HG03280 (cell line): Measurements from ENCODE around the gene FBN2.
A peak's percentile ranks its signal among the peaks of the same experiment; 100 is the strongest.
"Not testable (repeated sequence)": the region's sequence is repeated elsewhere in the genome, so short reads cannot be mapped to it uniquely, and the experiment has no call there.

ENCODE experiments used
- ATAC-seq: cut with Tn5 transposase; IDR thresholded peaks from one replicate; pipeline ENCODE4 v1.9.1; 2021; ENCODE audit warnings: mild to moderate bottlenecking, moderate library complexity; ENCODE audit not compliant: unreplicated experiment

FBN2 gene

DNA sequence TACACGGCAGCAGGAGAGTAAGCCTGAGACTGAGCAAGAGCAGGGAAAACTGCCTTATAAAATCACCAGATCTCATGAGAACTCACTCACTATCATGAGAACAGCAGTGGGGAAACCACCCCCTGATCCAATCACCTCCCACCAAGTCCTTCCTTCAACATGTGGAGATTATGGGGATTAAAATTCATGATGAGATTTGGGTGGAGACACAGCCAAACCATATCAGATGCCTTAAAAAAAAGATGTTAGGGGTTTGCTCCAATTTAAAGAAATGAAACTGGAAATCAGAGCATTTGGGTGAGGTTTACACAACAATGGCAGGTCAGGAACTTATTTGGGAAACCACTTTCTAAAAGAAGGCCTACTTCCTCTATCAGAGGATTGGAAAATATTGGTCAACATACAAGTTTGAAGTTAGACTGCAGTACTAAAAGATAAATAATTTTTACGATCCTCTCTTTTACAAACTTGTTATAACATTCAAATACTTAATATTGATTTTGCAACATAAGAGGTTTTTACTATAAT lies 105.1 kb downstream of the FBN2 start:
- ATAC-seq, result no peak

DNA sequence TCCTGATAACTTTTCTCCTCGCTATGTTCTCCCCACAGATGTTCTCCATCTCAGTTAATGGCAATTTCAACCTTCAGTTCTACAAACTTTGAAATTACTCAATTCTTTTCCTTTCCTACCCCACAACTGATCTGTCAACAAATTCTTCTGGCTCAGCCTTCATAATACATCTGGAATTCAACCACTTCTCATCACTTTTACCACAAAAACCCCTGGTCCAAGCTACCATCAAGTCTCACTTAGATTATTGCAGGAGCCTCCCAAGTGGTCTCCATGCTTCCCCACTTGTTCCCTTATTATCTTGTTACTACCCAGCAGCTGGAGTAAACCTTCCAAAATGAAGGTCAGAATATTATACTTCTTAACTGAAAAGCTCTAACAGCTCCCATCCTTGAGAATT lies 110.1 kb downstream of the FBN2 start:
- no peak for ATAC-seq

DNA sequence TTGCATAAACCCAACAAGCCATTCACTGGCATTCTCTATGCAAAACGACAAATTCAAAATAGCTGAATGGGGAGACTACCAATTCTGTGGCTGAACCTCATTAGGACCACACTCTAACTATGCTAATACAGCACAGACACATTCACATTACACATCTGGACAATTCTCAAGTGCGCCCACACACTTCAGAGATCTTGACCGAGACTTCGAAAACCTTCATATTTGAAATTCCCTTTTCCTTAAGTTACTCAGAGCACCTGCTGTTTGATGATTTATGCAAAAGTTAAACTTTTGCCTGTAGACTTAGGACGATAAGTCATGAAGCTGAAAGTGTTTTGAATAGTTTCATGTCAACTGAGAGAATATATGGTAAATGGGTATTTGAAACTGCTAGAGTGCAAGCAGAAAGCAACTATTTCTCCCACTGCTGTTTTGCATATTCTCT lies 111.9 kb downstream of the FBN2 start:
- ATAC-seq, result peak; percentile 97

DNA sequence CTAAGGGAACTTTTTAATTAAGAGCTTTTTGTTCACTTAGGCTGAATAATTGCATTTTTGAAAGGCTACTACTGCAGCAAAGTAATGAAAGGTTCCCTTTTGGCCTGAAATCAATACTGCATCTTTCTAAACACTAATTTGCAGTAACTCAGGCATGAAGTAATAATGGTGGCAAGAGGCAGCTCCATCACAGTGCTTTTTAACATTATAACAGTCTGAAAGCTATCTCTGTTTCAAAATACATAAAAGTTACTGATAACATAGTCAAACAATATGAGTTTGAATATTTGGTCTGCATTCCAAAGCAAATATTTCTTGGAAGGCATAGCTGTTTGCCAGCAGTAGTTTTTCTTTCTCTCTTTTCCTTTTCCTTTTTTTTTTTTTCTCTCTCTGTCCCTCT lies 113.4 kb downstream of the FBN2 start:
- ATAC-seq, result no peak

DNA sequence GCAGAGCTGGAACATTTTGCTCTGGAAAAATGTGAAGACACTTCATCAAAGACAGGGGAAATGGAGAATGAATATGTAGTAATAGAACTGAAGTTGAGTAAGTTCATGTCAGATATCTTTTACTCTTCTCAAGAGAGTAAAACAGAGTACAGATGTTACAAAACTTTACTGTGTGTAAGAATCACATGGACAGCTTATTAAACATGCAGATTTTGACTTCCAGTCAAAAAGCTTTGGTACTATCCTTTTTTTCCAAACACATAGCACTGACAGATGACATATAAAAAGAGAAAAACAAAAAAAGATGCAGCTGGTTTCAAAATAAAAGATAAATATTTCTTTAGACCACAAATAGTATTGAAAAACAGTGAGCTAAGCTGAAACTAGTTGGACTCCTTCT lies 115.4 kb downstream of the FBN2 start:
- ATAC-seq, result no peak

DNA sequence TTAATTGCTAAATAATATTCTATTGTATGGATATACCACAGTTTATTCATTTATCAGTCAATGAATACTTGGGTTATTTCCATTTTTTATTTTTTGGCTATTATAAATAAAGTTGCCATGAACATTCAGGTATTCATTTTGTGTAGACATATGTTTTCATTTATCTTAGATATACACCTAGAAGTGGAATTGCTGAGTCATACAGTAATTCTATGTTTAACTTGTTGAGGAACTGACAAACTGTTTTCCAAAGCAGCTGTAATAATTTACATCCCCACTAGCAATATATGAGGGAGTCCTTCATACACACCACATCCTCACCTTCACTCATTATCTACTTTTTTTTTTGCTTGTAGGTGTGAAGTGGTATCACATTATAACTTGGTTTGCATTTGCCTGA lies 123.6 kb downstream of the FBN2 start:
- no peak for ATAC-seq

DNA sequence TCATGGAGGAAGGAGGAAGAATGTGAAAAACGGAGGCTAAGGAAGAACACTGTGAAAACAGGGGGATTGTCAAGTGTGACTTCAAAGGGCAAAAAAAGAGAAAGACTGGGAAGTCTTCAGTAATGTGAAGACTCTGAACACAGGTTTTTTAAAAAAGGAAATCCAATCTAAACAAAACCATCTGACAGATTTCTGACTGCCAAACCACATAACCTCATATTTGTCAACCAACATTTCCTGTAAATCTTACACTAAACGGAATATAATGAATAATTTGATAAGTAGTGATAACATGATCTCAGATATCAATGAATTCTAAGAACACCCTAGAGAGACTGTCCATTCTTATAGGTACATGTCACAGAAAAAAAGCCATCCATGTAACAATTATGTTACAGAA lies 124.7 kb downstream of the FBN2 start:
- ATAC-seq, result no peak

DNA sequence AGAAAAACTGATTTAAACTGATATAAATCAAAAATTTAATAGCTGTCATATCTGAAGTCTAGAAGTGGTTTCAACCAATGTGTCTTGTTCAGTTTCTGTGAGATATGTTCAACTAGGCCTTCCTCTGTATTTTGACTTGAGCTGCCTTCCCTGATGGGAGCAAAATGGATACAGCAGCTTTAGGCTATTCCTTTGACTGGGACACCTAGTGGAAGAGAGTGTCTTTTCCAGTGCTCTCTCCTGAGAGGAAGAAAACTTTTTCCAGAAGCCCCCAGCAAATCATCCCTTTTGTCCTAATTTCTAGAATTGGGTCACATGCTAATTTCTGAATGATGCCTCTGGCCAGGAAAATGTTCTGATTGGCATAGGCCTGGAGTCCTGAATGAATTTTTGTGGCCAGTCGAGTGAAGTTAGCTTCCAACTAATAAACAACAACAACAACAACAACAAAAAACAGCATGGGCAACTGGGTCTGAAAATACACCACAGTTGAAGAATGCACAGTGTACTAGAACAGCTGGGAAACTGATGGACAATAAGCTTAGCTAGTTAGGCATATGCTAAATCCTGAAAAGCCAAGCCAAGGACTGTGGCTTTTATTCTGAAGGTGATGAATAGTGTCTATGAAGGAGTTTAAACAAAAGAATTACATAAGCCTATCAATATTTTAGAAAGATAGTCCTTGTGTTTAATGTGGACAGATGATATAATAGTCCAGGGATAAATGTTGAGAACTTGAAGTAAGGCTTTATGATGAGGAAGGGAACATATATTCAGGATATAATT lies 125.7 kb downstream of the FBN2 start:
- no peak for ATAC-seq

DNA sequence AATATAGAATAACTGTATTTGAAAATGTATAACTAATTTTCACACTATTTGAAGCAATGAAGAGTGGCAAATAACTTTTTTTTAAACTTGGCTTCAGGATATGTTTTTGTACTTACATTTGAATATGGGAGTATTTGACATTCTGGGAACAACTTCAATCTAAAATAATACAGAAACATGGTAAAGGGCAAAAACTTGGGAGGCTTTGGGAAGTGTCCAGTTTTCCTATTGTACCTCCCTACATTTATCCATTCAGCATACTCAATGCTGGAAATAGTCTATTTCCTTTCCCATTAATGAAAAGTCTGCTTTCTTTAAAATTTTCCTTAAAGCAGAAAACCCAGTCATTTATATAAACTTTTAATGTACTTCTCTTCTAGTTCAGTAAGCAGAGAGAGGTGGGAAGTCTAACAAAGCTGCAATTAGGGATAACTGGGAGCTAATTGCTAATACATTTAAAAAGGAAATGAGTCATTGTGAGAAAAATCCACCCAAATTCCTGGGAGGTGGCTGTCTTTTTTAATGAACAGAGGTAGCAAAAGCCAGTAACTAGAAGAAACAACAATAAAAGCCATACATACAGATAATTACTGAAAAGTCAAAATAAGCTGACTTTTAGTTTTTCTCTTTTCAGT lies 128.8 kb downstream of the FBN2 start:
- no peak for ATAC-seq

DNA sequence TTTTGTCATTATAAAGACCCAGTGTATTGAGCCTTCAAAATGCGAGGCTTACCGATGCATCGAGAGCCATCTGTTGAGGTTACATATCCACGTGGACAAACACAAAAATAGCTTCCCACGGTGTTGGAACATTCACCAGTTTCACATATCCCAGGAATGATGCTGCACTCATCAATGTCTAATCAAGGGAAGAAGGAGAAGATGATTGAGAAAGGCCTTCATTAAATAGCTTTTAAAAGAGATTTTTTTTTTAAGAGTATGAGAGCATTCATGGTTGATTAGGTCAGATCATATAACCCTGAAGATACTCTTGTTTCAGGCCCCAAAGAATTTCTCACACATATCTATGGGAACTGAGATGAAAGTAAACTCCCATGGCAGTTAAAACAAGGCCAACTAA lies 129.4 kb downstream of the FBN2 start:
- no peak for ATAC-seq

DNA sequence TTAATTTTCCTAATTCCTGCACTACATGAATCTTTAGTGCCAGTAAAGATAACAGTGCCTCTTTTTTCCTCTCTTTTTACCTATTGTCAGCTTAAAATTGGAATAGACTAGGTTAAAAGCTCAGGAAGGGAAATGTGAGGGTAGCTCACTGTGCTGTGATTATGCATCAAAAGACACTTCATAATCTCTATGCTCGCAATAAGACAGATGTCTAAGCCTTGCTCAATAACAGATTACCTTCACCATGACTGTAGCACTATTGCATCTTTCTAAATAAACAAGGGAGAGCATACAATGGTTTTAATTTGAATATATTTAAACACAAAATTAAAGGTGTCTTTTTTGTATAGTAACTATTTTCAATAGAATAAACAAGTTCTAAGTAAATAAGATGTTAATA lies 130.1 kb downstream of the FBN2 start:
- ATAC-seq, result no peak

DNA sequence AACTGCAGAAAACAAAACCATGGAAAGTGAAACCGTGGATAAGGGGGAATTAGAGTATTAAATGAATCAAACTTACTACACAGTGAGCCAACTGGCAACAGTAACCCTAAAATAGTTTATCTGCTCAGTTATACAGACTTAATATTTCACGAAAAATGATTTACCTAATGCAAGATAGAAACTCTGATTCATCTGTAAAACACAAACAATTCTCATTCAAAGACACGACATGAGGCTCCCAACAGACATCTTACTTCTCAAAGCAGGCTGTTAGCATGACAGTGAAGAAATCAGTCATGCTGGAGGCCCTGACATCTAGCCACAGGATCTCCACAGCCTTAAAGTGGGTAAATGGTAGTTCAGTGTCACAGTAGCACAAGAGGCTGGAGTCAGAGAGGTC lies 131.2 kb downstream of the FBN2 start:
- ATAC-seq, result no peak

DNA sequence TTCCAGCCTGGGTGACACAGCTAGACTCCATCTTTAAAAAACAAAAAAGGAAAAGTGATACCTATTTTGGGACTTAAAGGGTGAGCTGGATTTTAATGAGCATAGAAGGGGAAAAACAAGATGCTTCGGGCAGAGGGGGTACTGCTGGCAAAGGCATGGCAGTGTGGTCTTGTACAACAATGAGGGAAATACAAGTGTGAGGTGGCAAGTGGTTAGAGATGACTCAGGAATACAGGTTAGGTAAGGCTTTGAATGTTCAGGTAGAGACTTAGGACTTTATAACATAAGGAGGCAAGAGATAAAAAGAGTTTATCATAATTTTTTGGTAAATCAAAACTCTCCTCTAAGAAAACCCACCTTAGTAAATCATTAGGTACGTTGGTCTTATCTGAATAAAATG lies 132.9 kb downstream of the FBN2 start:
- ATAC-seq, result no peak

DNA sequence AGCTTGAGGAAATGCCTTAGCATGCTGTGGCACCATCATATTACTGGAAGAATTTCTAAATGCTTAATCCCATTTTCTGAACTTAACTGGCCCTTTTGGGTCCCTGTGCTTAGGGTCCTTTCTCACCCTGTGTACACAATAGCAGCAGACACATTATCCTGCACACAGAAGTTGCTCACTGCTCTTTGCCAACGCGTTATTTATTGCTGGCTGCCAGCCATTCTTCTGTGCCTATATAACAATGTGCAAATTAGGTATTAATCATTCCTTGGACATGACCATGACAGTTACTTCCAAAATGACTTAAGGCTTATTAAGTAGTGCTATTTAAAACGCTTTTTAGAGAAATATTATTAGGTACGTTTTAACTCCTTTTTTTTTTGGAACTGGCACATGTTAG lies 134.7 kb downstream of the FBN2 start:
- ATAC-seq, result no peak

DNA sequence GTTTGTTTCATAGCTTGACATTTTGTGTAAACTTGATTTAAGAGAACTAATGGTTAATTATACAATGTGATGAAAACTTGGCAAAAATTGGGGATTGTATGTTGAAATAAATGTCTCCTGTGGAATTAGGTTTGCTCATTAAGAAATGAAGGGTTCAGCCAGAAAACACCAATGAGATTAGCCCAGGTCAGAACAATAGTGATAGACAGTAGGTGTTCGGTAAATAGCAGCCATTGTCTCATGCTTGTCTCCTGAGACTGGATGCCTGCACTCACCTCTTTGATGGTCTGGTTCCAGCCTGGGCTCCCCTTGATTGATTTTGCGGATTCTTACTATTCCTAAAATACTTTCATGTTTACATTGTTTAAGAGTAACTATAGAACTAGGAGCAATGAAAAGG lies 135.5 kb downstream of the FBN2 start:
- ATAC-seq, result no peak

DNA sequence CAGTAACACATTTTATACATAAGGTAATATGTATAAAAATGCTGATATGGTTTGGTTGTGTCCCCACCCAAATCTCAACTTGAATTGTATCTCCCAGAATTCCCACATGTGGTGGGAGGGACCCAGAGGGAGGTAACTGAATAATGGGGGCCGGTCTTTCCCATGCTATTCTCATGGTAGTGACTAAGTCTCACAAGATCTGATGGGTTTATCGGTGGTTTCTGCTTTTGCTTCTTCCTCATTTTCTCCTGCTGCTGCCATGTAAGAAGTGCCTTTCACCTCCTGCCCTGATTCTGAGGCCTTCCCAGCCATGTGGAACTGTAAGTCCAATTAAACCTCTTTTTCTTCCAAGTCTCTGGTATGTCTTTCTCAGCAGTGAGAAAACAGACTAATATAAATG lies 137.3 kb downstream of the FBN2 start:
- ATAC-seq, result not testable (repeated sequence)

DNA sequence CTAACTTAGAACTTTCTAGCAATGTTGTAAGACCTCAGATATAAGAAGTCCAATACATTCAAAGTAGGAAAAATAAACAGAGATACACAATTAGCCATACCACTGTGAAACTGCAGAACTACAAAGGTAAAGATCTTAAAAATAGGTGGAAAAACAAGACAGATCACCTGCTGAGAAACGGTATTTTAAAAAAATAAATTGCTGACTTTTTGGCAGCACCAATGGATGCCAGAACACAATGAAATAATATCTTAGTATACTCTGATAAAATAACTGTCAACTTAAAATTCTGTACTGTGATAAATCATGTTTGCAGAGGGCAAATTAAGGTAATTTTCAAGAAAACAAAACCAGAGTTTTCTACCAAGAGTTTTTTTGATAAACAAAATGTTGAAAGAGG lies 138.9 kb downstream of the FBN2 start:
- ATAC-seq, result no peak

DNA sequence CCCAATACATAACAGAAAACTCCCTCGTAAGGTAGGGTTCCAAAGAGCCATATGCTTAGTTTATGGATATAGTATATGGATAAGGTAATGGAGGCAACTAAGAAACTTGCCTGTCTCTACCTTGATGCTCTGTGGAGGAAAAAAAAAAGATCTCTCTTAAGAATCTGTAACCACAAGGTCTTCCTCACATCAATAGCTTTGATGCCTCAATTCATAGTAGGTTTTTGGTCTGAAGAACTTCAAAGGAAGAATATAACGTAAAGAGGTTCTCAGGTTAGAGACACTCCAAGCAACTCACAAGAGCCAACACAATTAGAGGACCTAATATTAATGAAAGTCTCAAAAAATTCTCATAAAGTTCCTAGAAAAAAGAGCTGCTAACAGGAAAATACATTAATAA lies 140.2 kb downstream of the FBN2 start:
- no peak for ATAC-seq

DNA sequence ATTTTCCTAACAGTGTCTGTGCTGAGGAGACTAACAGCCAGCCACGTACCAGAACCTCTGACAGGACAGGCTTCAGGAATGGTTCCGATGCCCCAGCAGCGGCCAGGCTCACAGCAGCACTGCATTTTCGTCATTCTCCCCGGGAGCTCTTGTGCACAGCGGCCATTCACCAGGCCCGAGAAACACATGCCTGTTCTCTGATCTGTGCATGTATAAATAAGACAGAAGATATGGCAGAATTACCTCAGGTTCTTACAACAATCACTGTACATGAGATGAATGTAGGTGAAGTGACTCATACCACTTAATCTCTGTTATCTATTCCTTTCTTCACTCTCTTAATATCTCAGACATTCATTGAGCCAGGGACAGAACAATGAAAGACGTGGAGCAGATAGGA lies 143.0 kb downstream of the FBN2 start:
- ATAC-seq, result no peak

DNA sequence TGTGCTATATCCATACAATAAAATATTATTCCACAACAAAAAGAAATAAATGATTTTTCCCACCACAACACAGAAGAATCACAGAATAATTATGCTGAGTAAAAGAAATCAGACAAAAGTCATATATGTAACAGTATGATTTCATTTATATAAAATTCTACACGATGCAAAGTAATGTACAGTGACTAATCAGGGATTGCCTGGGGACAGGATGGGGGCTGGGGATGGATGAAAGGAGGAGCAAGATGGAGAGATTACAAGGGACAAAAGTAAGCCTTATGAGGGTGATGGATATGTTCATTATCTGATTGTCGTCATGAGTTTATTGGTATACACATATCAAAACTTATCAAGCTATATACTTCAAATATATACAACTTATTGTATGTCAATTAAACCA lies 154.0 kb downstream of the FBN2 start:
- ATAC-seq, result no peak

DNA sequence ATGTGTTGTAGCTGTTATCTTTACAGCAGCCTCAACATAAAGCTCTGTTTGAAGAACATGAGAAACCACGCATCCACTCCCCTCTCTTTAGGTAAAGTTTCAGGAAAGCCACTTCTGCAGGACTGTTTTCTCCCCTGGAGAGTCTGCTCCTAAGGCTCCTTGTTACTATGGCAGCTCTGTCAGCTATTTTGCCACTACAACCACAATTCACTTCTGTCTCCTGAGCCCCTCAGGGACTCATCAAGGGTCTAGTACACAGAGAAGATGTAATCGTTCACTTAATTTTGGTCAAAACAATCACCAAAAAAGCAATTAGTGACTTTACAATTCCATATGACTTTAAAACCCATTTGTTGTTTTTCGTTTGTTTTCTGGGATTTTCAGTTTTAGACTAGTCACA lies 157.7 kb downstream of the FBN2 start:
- ATAC-seq, result no peak

DNA sequence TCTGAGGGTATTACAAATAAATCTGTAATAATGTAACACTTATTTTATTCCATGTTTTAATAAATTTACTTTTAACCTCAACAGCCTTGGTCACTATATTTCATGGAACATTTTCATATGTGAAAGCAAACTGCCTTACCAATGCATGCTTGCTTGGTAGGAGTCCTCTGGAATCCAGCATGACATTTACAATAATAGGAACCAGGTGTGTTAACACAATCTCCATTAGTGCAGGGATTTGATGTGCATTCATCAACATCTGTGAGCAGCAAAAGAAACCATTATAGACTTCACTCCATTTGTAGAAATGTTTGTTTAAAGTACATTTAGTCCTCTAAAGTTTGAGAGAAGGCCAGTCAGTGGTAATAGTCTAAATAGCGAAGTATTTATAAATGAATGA lies 159.4 kb downstream of the FBN2 start:
- no peak for ATAC-seq

DNA sequence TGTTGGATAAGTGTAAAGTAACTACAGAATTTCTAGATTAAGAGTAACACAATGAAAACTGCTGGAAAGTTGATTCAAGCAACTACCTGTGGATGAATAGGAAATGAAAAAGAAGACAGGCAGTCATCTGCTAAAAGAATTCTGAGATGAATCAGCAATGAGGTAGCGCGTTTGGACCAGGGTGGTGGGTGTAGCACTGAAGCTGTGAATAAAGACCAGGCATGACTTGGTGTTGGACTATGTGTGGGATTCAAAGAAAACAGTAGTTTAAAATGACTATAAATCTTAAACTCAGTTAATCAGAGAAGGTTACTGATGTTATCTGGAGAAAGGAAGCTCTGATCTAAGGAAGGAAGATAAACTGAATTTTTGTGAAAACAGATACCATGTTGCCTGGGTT lies 159.8 kb downstream of the FBN2 start:
- no peak for ATAC-seq
